SKM-1 treated with dmso at 0.1 percent for 144 hours (cell line): Measurements from ENCODE around the gene FAM83B.
"Not testable (repeated sequence)": the region's sequence is repeated elsewhere in the genome, so short reads cannot be mapped to it uniquely, and the experiment has no call there.

Experiments
- DNase-seq: peaks from one replicate; lab custom pipeline; 2025; ENCODE audit not compliant: unreplicated experiment; lab: John Stamatoyannopoulos, UW

FAM83B gene

DNA sequence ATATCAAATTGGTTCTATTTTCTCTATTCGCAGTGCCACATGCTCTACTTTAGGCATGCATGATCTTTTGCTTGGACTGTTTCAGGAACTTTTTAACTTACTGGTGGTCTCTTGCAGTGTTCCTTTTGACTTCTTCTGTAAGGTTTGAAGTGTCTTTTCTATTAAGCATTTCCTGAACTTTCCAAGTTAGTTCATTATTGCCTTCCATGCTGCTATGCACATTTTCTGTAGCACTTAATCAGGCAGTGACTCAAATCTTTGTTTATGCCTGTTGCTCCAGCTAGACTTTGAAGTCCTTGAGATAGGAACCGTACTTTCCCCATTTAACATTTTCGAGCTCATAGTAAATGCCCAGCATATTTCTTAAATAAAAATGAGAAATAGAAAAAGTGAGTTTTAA is 52.2 kb downstream of the FAM83B start:
- DNase-seq = no peak

DNA sequence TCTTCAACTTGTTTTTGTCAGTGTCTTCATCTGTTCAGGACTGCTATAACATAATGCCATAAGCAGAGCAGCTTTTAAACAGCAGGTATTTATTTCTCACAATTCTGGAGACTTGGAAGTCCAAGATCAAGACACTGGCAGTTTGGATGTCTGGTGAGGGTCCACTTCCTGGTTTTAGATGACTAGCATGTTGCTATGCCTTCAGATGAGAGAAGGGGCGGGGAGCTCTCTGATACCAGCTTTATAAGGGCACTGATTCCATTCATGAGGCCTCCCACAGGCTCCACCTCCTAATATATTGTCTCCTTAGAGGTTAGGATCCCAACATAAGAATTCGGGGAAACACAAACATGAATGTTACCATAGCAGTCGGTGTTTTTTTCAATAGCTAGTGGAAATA is 52.9 kb downstream of the FAM83B start:
- no peak for DNase-seq

- no peak for DNase-seq
Measured at GRCh38 chr6:54899986-54900385, 53.4 kb downstream of the FAM83B start.

DNA sequence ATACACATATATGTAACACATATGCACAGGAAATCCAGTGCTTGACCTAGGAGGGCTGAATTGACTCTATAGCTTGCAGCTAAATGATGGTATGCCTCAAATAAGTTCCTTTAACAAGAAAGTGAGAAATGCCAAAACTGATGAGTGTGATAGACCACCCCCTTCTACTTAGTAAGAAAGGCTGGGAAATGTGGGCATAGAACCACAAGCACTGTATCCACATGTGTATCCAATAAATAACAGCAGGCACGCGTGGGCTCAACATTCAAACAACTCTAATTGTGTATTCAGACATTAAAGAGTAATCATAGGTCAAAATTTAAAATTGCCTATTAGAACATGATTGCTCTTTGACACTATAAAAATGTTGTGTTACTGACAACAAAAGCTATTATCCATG is 54.1 kb downstream of the FAM83B start:
- no peak for DNase-seq

DNA sequence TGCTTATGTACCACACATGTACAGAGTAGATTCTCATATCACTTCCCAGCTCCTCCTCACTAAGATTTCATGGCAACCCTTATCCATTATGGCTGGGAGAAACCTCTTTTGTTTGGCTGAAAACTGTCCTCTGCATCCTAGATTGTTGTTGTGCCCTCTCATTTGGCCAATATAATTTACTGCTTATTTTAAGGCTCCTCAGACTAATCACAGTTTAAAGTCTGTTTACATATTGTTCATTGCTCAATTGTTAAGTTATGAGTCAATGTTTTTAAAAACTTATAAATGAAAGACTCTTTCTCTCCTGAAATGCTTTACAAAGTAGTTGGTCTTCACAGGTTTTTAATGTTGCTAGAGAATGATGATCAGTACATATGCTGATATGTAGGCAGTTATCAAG is 57.3 kb downstream of the FAM83B start:
- no peak for DNase-seq

DNA sequence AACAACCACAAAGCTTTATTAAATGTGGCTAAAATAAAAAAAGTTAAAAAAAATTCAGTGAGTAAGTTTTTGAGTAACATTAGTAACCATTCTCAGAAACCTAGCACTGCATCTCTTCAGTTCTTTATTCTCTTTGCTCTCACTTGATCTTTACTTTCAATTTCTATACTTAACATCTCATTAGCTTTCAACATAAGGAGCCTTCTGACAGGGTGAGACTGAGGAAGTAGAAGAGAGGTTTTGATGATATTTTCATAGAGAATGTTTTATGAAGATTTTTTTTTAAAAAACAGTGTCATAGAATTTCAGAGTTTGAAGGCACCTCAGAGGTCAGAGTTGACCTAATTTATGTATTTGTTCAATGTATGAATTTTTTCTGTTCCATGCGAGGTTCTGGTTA is 60.8 kb downstream of the FAM83B start:
- no peak for DNase-seq

GRCh38 chr6:54909184-54909583 is 62.6 kb downstream of the FAM83B start:
- DNase-seq = no peak

DNA sequence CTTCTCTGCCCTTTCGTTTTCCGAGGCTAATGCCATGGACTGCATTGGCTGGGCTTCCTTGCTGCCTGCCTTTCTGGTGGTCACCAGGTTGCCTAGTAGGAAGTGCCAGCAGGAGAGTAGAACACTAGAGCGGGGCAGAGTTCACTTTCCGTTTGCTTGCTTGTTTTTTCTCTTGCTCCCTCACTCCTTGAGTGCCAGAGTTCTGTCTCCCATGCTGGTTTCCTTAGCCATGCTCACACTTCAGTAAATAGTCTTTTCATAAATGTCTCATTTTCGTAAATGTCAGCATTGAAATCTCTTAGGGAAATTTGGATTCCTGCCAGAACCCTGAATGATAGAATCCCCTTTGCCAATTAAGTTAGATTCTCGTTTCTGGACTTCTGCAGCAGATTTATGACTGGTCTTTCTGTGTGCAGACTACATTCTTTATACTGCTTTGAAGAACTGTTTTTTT is 63.9 kb downstream of the FAM83B start:
- DNase-seq = no peak

GRCh38 chr6:54910921-54911320 is 64.3 kb downstream of the FAM83B start:
- DNase-seq = no peak

DNA sequence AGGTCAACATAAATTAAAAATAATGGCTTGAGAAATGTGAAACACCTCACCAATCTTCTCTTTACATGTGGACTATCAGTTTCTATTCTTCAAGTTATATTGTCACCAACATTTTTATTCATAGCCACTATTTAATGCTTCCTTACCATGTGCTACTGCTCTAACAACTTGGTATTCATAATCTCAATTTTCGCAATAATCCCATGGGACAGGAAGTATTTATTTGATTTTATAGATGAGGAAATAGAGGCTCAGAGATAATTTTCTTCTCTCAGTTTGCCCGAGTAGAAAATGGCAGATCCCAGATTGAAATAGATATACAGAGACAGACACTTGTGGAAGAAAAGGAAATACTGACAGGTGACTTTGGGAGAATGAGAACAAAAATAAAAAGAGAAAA is 66.6 kb downstream of the FAM83B start:
- no peak for DNase-seq

DNA sequence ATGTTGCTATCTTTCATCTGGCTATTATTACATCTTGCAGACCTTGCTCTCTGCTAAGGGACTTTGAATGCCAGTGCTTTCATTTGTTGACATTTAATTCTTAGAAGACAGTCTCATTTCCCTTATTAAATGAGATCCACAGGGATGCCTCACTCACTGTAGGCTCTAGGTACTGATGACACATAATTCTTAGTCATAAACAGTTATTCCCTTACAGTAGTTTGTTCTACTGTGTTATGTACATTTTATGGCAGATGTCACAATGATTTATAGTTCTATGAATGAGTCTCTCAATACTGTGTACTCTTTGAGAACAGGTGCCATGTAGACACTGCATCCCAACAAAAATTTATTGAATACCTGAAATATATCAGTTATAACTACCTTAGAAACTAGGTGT is 70.3 kb downstream of the FAM83B start:
- no peak for DNase-seq

DNA sequence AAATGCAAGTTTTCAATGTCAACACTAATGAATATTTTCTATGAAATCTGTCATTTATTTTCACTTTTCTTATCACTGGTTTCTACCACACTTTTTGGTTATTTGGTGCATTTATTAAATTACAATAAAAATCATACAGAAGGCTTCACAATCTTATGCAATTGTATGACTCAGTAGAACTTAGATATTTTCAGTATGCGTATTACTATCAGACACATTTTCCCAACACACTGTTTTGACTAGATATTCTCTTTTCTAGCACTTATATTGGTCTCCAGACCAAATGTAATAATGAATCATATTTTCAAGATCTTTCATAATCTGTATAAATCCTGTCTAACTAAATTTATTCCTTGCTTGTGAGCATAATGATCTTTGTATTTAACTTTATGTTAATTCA is 74.1 kb downstream of the FAM83B start:
- no peak for DNase-seq

DNA sequence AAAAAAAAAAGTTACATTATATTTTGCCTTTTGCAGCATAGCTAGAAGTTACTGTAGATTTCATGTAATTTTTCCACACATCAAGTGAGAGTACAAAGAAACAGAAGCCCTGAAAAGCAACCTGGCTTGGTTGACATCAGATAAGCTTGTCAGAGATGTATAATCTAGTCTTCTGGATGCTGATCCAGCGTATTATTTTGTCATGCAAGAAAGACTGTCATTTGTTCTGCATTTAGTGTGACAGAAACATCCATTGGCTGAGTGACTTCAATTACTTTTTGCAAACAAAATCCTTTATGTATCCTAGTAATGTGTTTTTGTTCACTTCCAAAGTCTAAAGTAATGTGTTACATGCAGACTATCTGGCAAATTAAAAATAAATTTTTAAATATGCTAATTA is 75.3 kb downstream of the FAM83B start:
- DNase-seq = no peak

DNA sequence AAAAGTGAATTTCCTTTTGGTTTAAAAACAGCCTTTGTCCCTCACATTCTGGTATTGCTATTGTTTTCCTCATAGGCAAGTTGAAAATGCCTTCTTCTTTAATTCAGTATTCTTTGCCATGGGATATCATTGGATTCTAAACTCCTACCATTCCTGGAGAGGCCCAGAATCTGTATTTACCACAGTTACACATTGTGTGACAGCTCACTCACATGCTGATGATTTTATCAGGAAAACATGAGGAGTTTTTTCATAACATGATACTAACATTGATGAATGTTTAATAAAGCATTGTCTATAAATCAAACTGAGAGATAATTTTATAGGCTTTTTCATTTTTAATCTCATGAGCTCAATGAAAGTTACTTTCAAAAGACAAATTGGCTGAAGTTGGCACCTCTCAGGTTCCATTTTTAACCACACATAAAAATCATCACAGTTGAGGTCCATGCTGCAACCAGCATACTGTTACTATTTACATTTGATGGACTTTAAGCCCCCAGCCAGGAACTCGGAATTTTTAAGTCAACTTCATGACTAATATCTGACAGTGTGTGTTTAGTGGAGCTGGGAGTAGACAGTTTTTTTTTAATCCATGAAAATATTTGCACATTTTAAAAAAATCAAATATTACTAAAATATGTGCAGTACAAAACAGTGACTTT is 82.8 kb downstream of the FAM83B start:
- no peak for DNase-seq

- DNase-seq = no peak
Measured at GRCh38 chr6:54932622-54933021, 86.1 kb downstream of the FAM83B start.

DNA sequence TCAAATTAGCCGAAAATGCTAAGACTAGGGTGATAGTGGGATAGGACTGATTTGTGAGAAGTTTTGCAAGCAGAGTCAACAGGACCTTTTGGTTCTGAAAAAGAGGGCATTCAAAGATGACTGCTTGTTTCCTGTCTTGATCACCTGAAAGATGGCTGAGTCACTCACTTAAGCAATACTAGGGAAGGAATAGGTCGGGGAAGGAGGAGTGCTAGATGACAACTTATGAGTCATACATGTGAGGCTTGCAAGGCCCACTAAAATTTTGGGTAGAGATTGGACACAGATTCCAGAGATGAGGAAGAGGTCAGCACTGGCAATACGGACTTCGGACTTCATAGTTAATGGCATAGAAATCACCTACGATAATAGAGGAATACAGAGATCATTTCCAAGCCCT is 89.2 kb downstream of the FAM83B start:
- peak; percentile 2 for DNase-seq

DNA sequence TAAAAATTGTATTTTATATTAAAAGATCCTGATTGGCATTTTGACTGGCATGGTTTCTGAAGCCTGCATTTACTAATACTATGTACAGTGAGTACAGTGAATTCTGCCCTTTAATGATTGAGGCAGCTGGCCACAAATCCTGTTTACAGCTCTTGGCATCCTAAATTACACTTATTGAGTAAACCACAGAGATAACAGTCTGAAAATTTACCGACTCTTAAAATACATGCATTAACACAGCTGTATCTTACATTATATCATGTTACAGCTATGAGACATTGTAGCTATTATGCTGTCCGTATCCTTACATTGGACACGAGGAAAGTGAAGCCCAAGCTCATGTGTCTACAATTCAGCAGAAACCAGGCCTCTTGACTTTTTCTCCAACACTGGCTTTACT is 90.8 kb downstream of the FAM83B start:
- DNase-seq = no peak

DNA sequence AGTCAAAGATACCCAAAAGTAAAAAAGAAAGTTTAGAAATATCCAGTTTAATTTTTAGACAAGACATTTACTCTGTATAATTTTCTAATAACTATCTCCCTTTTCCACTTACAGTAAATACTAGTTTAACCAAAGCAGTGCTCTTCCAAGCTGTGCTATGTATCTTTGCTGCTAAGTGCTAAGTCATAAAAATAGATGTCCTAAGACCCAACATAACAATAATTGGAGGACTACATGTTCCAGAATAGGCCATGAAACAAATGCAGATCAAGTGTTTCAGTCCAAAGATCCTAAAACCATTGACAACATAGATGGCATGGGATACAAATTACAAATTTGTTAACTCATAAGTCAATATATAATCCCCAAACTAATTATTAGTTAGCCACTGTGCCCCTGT is 111.1 kb downstream of the FAM83B start:
- DNase-seq = no peak

DNA sequence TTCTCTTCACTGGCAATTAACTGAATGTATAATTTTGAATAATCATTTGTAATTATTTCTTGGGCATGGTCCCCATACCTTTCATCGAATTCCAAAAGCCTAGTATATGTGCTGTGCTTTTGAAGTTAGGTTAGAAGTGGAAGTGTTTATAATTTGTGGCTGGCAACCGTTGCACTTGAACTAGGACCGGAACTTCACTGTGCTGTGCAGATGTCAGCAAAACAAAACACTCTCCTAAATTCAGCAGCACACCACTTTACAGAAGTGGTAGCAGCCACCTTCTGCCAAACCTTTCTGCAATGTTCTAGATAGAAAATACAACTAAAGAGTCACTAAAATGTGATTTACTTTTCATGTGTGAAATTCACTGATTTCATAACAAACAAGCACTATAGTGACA is 111.9 kb downstream of the FAM83B start:
- no peak for DNase-seq

GRCh38 chr6:54959820-54960219 is 113.2 kb downstream of the FAM83B start:
- no peak for DNase-seq

DNA sequence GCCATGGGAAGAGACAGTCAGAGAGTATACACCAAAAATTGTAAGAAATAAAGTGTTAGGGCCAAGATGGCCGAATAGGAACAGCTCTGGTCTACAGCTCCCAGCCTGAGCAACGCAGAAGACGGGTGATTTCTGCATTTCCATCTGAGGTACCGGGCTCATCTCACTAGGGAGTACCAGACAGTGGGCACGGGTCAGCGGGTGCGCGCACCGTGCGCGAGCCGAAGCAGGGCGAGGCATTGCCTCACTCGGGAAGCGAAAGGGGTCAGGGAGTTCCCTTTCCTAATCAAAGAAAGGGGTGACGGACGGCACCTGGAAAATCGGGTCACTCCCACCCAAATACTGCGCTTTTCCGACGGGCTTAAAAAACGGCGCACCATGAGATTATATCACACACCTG is 114.8 kb downstream of the FAM83B start:
- DNase-seq = not testable (repeated sequence)

GRCh38 chr6:54970337-54970736 is 123.8 kb downstream of the FAM83B start:
- DNase-seq = no peak

DNA sequence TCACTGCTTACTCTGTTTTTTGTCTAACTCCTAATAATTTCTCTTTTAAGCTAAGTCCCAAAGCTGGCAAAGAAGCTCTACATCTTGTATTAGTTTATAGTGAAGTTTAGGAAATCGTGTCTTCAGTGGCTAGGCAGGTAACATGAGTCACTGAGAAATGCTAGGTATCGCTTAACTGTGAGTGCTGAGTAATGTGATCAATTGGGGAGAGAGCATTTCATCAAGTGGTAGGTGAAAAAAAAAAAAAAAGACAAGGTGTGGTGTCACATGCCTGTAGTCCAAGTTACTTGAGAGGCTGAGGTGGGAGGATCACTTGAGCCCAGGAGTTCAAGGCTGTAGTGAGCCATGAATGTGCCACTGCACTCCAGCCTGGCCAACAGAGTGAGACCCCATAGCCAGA is 125.3 kb downstream of the FAM83B start:
- DNase-seq = no peak

- DNase-seq = not testable (repeated sequence)
Measured at GRCh38 chr6:54979161-54979560, 132.6 kb downstream of the FAM83B start.
